ENCODE measurements around the gene PRKCH.
A peak's percentile ranks its signal among the peaks of the same experiment; 100 is the strongest.

The PRKCH gene

GRCh38 chr14:61573321-61573720 lies 251.9 kb downstream of the PRKCH start:
- TF ChIP-seq ARNTL (CRISPR knock-in tag; IDR thresholded peaks at IDR 0.05; ENCODE audit: borderline replicate concordance, low read depth) (no peak), ESRRG (CRISPR knock-in tag; IDR thresholded peaks at IDR 0.05) (no peak), TCF4 (CRISPR knock-in tag; IDR thresholded peaks at IDR 0.05; ENCODE audit: borderline replicate concordance) (no peak), ZNF565 (CRISPR knock-in tag; conservative IDR thresholded peaks at IDR 0.05; ENCODE audit: low read depth) (no peak), ZNF8 (CRISPR knock-in tag; IDR thresholded peaks at IDR 0.05) (no peak), OSR1 (CRISPR knock-in tag; IDR thresholded peaks at IDR 0.05) (no peak), ZFP3 (CRISPR knock-in tag; IDR thresholded peaks at IDR 0.05) (no peak), ZC3H10 (CRISPR knock-in tag; IDR thresholded peaks at IDR 0.05) (no peak), GLIS3 (CRISPR knock-in tag; IDR thresholded peaks at IDR 0.05) (no peak), CSRNP3 (CRISPR knock-in tag; IDR thresholded peaks at IDR 0.05) (no peak)
- TF ChIP-seq, protein P1, sequence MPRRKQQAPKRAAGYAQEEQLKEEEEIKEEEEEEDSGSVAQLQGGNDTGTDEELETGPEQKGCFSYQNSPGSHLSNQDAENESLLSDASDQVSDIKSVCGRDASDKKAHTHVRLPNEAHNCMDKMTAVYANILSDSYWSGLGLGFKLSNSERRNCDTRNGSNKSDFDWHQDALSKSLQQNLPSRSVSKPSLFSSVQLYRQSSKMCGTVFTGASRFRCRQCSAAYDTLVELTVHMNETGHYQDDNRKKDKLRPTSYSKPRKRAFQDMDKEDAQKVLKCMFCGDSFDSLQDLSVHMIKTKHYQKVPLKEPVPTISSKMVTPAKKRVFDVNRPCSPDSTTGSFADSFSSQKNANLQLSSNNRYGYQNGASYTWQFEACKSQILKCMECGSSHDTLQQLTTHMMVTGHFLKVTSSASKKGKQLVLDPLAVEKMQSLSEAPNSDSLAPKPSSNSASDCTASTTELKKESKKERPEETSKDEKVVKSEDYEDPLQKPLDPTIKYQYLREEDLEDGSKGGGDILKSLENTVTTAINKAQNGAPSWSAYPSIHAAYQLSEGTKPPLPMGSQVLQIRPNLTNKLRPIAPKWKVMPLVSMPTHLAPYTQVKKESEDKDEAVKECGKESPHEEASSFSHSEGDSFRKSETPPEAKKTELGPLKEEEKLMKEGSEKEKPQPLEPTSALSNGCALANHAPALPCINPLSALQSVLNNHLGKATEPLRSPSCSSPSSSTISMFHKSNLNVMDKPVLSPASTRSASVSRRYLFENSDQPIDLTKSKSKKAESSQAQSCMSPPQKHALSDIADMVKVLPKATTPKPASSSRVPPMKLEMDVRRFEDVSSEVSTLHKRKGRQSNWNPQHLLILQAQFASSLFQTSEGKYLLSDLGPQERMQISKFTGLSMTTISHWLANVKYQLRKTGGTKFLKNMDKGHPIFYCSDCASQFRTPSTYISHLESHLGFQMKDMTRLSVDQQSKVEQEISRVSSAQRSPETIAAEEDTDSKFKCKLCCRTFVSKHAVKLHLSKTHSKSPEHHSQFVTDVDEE (CRISPR knock-in tag; IDR thresholded peaks at IDR 0.05) = no peak
- TF ChIP-seq, protein P2, sequence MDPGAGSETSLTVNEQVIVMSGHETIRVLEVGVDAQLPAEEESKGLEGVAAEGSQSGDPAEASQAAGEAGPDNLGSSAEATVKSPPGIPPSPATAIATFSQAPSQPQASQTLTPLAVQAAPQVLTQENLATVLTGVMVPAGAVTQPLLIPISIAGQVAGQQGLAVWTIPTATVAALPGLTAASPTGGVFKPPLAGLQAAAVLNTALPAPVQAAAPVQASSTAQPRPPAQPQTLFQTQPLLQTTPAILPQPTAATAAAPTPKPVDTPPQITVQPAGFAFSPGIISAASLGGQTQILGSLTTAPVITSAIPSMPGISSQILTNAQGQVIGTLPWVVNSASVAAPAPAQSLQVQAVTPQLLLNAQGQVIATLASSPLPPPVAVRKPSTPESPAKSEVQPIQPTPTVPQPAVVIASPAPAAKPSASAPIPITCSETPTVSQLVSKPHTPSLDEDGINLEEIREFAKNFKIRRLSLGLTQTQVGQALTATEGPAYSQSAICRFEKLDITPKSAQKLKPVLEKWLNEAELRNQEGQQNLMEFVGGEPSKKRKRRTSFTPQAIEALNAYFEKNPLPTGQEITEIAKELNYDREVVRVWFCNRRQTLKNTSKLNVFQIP (CRISPR knock-in tag; IDR thresholded peaks at IDR 0.05; ENCODE audit: borderline replicate concordance, low read depth) = no peak
- ATAC-seq = peak; percentile 2; the same call in 1 of the 3 replicates

DNA sequence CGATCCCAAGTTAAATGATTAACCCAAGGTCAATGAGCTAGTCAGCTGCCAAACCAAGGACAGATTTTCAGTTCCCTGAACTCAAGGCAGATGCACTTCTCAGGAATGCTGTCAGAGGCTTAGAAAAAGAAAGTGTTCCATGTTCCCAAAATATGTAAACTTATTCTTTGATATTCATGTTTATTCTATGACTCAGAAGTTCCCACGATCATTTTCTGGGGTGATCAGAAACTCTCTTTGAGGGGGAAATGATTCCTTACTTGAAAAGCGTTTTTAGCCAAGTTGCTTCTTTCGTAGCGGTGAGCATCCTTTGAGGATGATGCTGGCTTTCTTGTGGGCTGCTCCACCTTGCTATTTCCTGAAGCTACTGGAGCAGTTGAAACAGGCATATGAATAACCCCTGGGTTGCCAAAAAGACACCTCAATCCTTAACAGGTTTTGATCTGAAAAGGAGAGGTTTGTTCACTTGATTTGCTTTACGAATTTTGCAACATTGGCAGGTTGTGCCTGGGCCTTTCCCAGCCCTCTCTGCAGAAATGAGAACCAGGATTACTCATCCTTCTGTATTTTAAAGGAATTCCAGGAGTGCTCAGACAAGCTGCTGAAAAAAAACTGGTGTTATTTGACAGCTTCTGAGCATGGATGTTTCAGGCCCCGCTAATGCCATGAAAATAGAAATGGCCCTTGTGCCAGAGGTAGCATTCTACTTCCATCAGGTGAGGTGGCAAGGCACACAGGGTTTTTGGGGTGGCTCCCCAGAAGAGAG lies 252.6 kb downstream of the PRKCH start:
- peak; percentile 66 for ATAC-seq
- TF ChIP-seq ZFP3 (CRISPR knock-in tag; IDR thresholded peaks at IDR 0.05) (peak; percentile 48; the same call in 1 of the 2 replicates), ISL1 (CRISPR knock-in tag; IDR thresholded peaks at IDR 0.05) (peak; percentile 31; the same call in 1 of the 2 replicates), RARB (CRISPR knock-in tag; IDR thresholded peaks at IDR 0.05) (no peak), CSDC2 (CRISPR knock-in tag; IDR thresholded peaks at IDR 0.05) (0 out of 2 replicates have a peak, but pooled peaks have one; percentile 8), ZNF565 (CRISPR knock-in tag; conservative IDR thresholded peaks at IDR 0.05; ENCODE audit: low read depth) (no peak)

DNA sequence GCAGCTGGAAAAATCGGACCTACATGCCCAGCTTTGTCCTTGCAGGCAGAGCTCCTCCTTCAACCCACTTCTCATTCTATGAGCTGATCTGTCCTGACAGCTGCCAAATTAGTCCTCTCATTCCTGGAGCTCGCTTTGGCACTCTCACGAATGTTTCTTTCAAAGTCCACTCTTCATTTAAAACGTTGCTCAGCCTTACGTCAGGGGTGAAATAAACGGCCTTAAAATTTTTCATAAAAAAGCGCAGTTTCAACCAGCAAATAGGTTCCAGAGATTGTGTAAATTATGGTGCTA lies 253.1 kb downstream of the PRKCH start:
- ATAC-seq = no peak
- TF ChIP-seq PPARA (CRISPR knock-in tag; IDR thresholded peaks at IDR 0.05; ENCODE audit: borderline replicate concordance) = no peak
- TF ChIP-seq CSDC2 (CRISPR knock-in tag; IDR thresholded peaks at IDR 0.05) = 0 out of 2 replicates have a peak, but pooled peaks have one; percentile 13

DNA sequence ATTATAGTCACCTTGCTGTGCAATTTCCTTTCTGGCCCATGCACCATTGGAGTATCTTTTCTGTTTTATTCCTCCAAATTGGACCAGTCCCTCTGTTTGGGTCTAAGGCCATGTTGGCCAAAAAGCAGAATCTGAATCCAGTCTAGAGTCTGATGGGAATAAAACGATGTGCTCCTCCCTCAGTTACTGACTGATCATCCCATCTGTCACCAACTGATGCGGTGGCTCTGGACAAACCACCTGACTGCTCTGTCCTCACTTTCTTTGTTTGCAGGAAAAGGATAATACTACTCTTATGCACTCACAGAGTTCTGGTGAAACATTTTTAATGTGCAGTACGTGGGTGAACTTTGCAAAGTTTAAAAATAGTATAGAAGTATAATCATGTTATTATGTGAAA lies 253.7 kb downstream of the PRKCH start:
- TF ChIP-seq OSR1 (CRISPR knock-in tag; IDR thresholded peaks at IDR 0.05) (no peak), BACH2 (CRISPR knock-in tag; IDR thresholded peaks at IDR 0.05; ENCODE audit: borderline replicate concordance) (no peak), ZC3H10 (CRISPR knock-in tag; IDR thresholded peaks at IDR 0.05) (no peak), GLIS3 (CRISPR knock-in tag; IDR thresholded peaks at IDR 0.05) (no peak), PATZ1 (CRISPR knock-in tag; IDR thresholded peaks at IDR 0.05; ENCODE audit: borderline replicate concordance) (no peak), ZNF565 (CRISPR knock-in tag; conservative IDR thresholded peaks at IDR 0.05; ENCODE audit: low read depth) (no peak), CSDC2 (CRISPR knock-in tag; IDR thresholded peaks at IDR 0.05) (no peak), ESRRG (CRISPR knock-in tag; IDR thresholded peaks at IDR 0.05) (no peak)
- TF ChIP-seq, protein P2 (CRISPR knock-in tag; IDR thresholded peaks at IDR 0.05; ENCODE audit: borderline replicate concordance, low read depth) = no peak
- ATAC-seq = no peak

Measured in SK-N-SH treated with all-trans-retinoic acid at 6 μM for 48 hours (cell line).